GM12878 (cell line): Measurements from ENCODE around the gene ZNF608. TPM values are rescaled to one million over a fixed set of nuclear protein-coding genes. Genes with fewer than 3 reads are reported as not detected.

Source experiments
- ATAC-seq: fragments of 200-7000 bp; cut with Tn5 transposase; 3 replicates; pipeline ENCODE4 v1.9.1; 2020; ENCODE audit warnings: mild to moderate bottlenecking, moderate library complexity
- BruUV-seq: library from RNA; stranded (reverse); fragments of 400-500 nt; replicated peaks from 2 replicates; lab custom pipeline; 2021; lab: Mats Ljungman, UMichigan
- CTCF ChIA-PET: fragments of 300-600 bp; sonication (Branson Sonifier 250); formaldehyde crosslinking; extraction: SDS; loops from one replicate; lab custom pipeline; 2021; ENCODE audit warnings: inconsistent platforms; lab: Yijun Ruan, JAX
- POLR2A ChIA-PET: fragments of 350-600 bp; formaldehyde crosslinking; extraction: SDS; loops from one replicate; lab custom pipeline; 2021; ENCODE audit warnings: inconsistent platforms; lab: Charles Lee
- RAD21 ChIA-PET: fragments of 300-600 bp; sonication (Branson Sonifier 250); formaldehyde crosslinking; loops from one replicate; lab custom pipeline; 2023; ENCODE audit warnings: antibody characterized with exemption; ENCODE audit not compliant: unreplicated experiment; lab: Charles Lee
- SMC1A ChIA-PET: fragments of 300-600 bp; sonication (Branson Sonifier 250); formaldehyde crosslinking; loops from one replicate; lab custom pipeline; 2023; ENCODE audit not compliant: unreplicated experiment, uncharacterized antibody; lab: Charles Lee
- DNase-seq: peaks from one replicate; pipeline ENCODE4 v3.0.0-alpha.2; 2011; ENCODE audit warnings: low read depth, low spot score
- FAIRE-seq: peaks from 3 replicates; lab custom pipeline; 2011; peaks lifted over from hg19 to GRCh38; lab: Jason Lieb, UNC
- H2AFZ ChIP-seq: 2 replicates; pipeline ENCODE4 v1.6.0; 2011; ENCODE audit warnings: low read depth, low read length, control low read depth; ENCODE audit not compliant: control insufficient read depth
- H3K27ac ChIP-seq: 2 replicates; pipeline ENCODE4 v1.5.1; 2011; ENCODE audit warnings: control low read depth; ENCODE audit not compliant: control insufficient read depth, insufficient read depth
- H3K27me3 ChIP-seq, 2 experiments: replicated peaks in 1 of 2; 2 replicates each; pipeline versions ENCODE4 v1.6.0 to v1.6.1; 2011; ENCODE audit warnings: low read length in 1 of 2; ENCODE audit not compliant: control insufficient read depth in 2 of 2, insufficient read depth in 2 of 2
- H3K36me3 ChIP-seq, 2 experiments: 2 replicates each; pipeline ENCODE4 v1.5.1; 2011; ENCODE audit warnings: low read length in 1 of 2; ENCODE audit not compliant: control insufficient read depth in 2 of 2, insufficient read depth in 2 of 2
- H3K4me1 ChIP-seq: 2 replicates; pipeline ENCODE4 v1.6.1; 2011; ENCODE audit warnings: mild to moderate bottlenecking, low read length, moderate library complexity, mixed read lengths; ENCODE audit not compliant: control insufficient read depth, insufficient read depth
- H3K4me2 ChIP-seq: 2 replicates; pipeline ENCODE4 v1.6.0; 2011; ENCODE audit warnings: control low read depth; ENCODE audit not compliant: control insufficient read depth, insufficient read depth
- H3K4me3 ChIP-seq: fragments of 200-600 bp; sonication (generic); 2 replicates; pipeline ENCODE4 v1.5.1; 2016
- H3K79me2 ChIP-seq: 2 replicates; pipeline ENCODE4 v1.6.0; 2011; ENCODE audit warnings: low read length; ENCODE audit not compliant: control insufficient read depth, insufficient read depth
- H3K9ac ChIP-seq: 2 replicates; pipeline ENCODE4 v1.8.0; 2011; ENCODE audit warnings: low read length, control low read depth, mixed read lengths; ENCODE audit not compliant: control insufficient read depth, insufficient read depth
- H3K9me3 ChIP-seq: replicated peaks from 3 replicates; pipeline ENCODE4 v1.5.1; 2011; ENCODE audit warnings: mild to moderate bottlenecking, low read length; ENCODE audit not compliant: control insufficient read depth, insufficient read depth
- H4K20me1 ChIP-seq: 2 replicates; pipeline ENCODE4 v1.6.0; 2011; ENCODE audit not compliant: control insufficient read depth, insufficient read depth
- CREM ChIP-seq: IDR thresholded peaks from 2 replicates; pipeline ENCODE4 v1.6.1; 2014; ENCODE audit warnings: antibody characterized with exemption, low read depth
- EED ChIP-seq: sonication (generic); IDR thresholded peaks from 2 replicates; pipeline ENCODE4 v1.6.1; 2016; ENCODE audit warnings: antibody characterized with exemption, low read depth
- EZH2 ChIP-seq: IDR thresholded peaks from 2 replicates; pipeline ENCODE4 v1.6.1; 2012; ENCODE audit warnings: low read depth, mild to moderate bottlenecking, control low read depth, inconsistent platforms, low read length, borderline replicate concordance; ENCODE audit not compliant: control insufficient read depth
- FOXK2 ChIP-seq: fragments of 450-650 bp; IDR thresholded peaks from 2 replicates; pipeline ENCODE4 v1.6.1; 2017; ENCODE audit warnings: mild to moderate bottlenecking, moderate library complexity
- JUND ChIP-seq: IDR thresholded peaks from 2 replicates; pipeline ENCODE4 v1.6.1; 2012; ENCODE audit warnings: low read depth, mild to moderate bottlenecking, low read length, improper control_type of control experiment, moderate library complexity
- MTA3 ChIP-seq: IDR thresholded peaks from 2 replicates; pipeline ENCODE4 v1.6.1; 2012; ENCODE audit warnings: low read length, inconsistent platforms, borderline replicate concordance
- NR2F1 ChIP-seq: fragments of 450-650 bp; conservative IDR thresholded peaks from 2 replicates; pipeline ENCODE4 v1.6.1; 2017; ENCODE audit warnings: mild to moderate bottlenecking
- RELA ChIP-seq: fragments of 450-650 bp; IDR thresholded peaks from 2 replicates; pipeline ENCODE4 v1.8.0; 2014; ENCODE audit warnings: borderline replicate concordance; ENCODE audit not compliant: partially characterized antibody
- SUZ12 ChIP-seq: fragments of 200-600 bp; sonication (generic); IDR thresholded peaks from one replicate; pipeline ENCODE4 v1.6.1; 2018; ENCODE audit warnings: antibody characterized with exemption, mild to moderate bottlenecking; ENCODE audit not compliant: unreplicated experiment
- ZNF592 ChIP-seq: fragments of 450-650 bp; IDR thresholded peaks from 2 replicates; pipeline ENCODE4 v1.6.1; 2017; ENCODE audit warnings: mild to moderate bottlenecking, moderate library complexity
- WGBS: methylation state at CpG from one replicate; pipeline ENCODE4 v1.1.6; 2016; ENCODE audit warnings: low lambda C conversion rate; ENCODE audit not compliant: insufficient replicate concordance, insufficient coverage; ENCODE audit errors: missing lambda C conversion rate; 5-methylcytosine and 5-hydroxymethylcytosine counted together
- in situ Hi-C: fragments of 300-500 bp; cut with MboI; formaldehyde crosslinking; loops from 9 replicates; pipeline ENCODE4 v1.14.3; 2018; ENCODE audit warnings: mixed read lengths
- intact Hi-C: fragments of 100-400 bp; cut with micrococcal nuclease; formaldehyde crosslinking; loops from one replicate; pipeline ENCODE4 v1.14.2; 2022; ENCODE audit not compliant: unreplicated experiment
- polyA plus RNA-seq, 11 experiments: library from polyadenylated mRNA; depleted of rRNA in 4 of 11; unstranded in 6 of 11; stranded (reverse) in 5 of 11; fragments of >200 nt; fragmentation: Nextera tagmentation in 4 of 11; fragmentation: Illumina TruSeq in 1 of 11; extraction: Ambion mirVana in 4 of 11; extraction: Trizol in 1 of 11; gene quantifications; 1 replicate in 1 of 11; 2 replicates in 10 of 11; pipeline versions ENCODE4 v1.2.1 to v1.2.3, GENCODE V29; 2011 to 2016; ENCODE audit warnings: inconsistent platforms in 2 of 11, missing spikeins in 2 of 11, low read depth in 1 of 11
- total RNA-seq, 4 experiments: library from RNA; depleted of rRNA in 3 of 4; stranded (reverse); fragments of >200 nt in 3 of 4; fragmentation: Illumina TruSeq in 1 of 4; extraction: Trizol in 1 of 4; gene quantifications; 2 replicates each; pipeline versions ENCODE4 v1.2.1 to v1.2.3, GENCODE V29; 2013 to 2021
- TF ChIP-seq, protein P1 (sequence below): fragments of 150-350 bp; IDR thresholded peaks from 2 replicates; pipeline ENCODE4 v1.6.1; 2016; ENCODE audit warnings: low read depth, low read length

Gene ZNF608
- total and polyA plus RNA-seq, 10 of the 15 experiments (the other 5 are each of a cell fraction or from before 2014, with no cell fraction given): 0.19 to 6.7 (median 0.64) TPM

DNA sequence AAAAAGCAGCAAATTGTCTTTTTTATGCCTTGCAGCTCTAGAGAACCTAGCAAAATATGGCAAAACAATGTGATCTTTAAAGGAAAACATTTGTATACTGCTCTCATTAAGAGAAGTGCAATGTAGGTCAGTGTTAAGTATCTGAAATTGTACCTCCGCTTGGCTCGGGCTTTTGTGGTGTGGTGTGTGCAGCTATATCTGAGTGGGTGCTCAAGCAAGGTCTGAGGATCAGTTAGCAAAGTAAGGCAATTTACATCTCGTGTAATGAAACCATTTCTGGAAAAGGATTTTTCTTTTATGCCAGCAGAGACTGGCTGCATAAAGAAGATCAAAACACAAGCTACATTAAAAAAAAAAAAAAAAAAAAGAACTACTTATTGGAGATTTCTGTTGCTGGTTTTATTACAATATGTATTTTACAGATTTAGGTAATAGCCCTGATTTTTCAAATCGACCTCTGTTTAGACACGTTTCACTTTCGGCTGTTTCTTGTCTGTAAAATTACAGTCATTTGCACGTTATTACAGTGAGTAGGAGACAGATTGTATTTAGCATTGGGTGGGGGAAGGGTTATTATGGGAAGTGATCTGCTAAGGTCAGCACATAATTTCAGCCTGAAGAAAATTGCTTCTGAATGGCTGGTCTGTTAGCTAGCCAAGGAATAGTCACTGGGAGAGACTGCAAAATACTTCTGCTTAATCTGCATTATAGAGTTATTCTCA, 7.9 kb upstream of the ZNF608 start (continued):
- TF ChIP-seq, protein P1, sequence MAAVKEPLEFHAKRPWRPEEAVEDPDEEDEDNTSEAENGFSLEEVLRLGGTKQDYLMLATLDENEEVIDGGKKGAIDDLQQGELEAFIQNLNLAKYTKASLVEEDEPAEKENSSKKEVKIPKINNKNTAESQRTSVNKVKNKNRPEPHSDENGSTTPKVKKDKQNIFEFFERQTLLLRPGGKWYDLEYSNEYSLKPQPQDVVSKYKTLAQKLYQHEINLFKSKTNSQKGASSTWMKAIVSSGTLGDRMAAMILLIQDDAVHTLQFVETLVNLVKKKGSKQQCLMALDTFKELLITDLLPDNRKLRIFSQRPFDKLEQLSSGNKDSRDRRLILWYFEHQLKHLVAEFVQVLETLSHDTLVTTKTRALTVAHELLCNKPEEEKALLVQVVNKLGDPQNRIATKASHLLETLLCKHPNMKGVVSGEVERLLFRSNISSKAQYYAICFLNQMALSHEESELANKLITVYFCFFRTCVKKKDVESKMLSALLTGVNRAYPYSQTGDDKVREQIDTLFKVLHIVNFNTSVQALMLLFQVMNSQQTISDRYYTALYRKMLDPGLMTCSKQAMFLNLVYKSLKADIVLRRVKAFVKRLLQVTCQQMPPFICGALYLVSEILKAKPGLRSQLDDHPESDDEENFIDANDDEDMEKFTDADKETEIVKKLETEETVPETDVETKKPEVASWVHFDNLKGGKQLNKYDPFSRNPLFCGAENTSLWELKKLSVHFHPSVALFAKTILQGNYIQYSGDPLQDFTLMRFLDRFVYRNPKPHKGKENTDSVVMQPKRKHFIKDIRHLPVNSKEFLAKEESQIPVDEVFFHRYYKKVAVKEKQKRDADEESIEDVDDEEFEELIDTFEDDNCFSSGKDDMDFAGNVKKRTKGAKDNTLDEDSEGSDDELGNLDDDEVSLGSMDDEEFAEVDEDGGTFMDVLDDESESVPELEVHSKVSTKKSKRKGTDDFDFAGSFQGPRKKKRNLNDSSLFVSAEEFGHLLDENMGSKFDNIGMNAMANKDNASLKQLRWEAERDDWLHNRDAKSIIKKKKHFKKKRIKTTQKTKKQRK: no peak
- TF ChIP-seq MTA3 (no peak), FOXK2 (no peak), EZH2 (no peak), JUND (no peak)

DNA sequence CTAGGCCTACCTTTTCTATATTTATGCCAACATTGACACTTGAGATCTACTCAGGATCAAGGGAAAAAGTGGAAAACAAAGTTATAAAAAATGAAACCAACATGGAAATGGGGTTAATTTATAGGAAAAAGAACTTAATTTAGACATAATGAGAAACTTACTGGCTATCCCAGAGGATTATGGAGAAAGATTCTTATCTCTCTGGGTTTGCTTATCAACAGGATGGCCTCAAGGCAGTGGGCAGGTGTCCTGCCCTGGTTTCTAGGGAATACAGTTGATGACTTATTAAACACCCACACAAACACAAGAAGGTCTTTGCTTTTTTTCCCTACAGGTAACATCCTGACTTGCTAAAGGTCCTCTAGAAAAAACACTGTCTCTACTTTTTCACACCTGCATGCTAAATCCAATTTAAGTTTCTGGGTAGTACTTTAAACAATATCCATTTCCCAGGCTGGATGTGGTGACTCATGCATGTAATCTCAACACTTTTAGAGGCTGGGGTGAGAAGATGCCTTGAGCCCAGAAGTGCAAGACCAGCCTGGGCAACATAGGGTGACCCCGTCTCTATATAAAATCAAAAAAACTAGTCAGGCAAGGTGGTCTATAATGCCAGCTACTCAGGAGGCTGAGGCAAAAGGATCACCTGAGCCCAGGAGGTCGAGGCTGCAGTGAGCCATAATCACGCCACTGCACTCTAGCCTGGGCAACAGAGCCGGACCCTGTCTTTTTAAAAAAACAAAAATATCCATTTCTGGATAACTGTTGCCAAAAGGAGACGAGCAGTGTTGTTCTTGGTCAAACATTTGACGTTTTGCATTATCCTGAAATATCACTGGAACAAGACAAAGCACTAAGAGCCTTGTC, 6.6 kb upstream of the ZNF608 start:
- peaks cover 3% of the 10 kb centered on the region; the same call in 1 of the 2 replicates for H3K4me1 ChIP-seq
- no peak overlapping the region for H3K9ac ChIP-seq
- no peaks in the 10 kb centered on the region for H3K79me2 ChIP-seq
- SMC1A ChIA-PET: no interaction called here
- TF ChIP-seq EED (no peak), CREM (no peak), SUZ12 (no peak), NR2F1 (no peak), ZNF592 (no peak), RELA (no peak)
- FAIRE-seq (no peak), ATAC-seq (no peak), DNase-seq (no peak)
- intact Hi-C loops: no loop called here
- CTCF ChIA-PET: no interaction called here
- WGBS: 69% methylated on average over 6 of the region's 6 CpGs
- RAD21 ChIA-PET: interaction anchor here (1.7 kb wide), 1 partner anchor 11 kb away, joined by 4 read pairs; no protein-coding TSS in a partner anchor
- no peaks in the 10 kb centered on the region for H3K9me3 ChIP-seq
- no peaks in the 10 kb centered on the region for H4K20me1 ChIP-seq
- in situ Hi-C loops: no loop called here
- no TSS peak for BruUV-seq
- H3K36me3 ChIP-seq: no peaks in the 10 kb centered on the region
- no peak overlapping the region for H2AFZ ChIP-seq
- H3K4me3 ChIP-seq: no peak overlapping the region
- no peaks in the 10 kb centered on the region for H3K27me3 ChIP-seq
- H3K4me2 ChIP-seq: no peak overlapping the region
- no peak overlapping the region for H3K27ac ChIP-seq
- POLR2A ChIA-PET: no interaction called here
